Astrocyte of the spinal cord (primary cell): ENCODE data around the gene C12orf75.
"Not testable (repeated sequence)": the region's sequence is repeated elsewhere in the genome, so short reads cannot be mapped to it uniquely, and the experiment has no call there.

Source experiments
- DNase-seq: peaks from one replicate; pipeline ENCODE4 v3.0.0; 2011; ENCODE audit warnings: low read depth, low spot score
- H3K4me3 ChIP-seq: 2 replicates; pipeline ENCODE4 v1.5.1; 2011; ENCODE audit warnings: low read depth, mild to moderate bottlenecking, low read length, moderate library complexity
- CTCF ChIP-seq: IDR thresholded peaks from 2 replicates; pipeline ENCODE4 v1.5.1; 2012; ENCODE audit warnings: low read depth, mild to moderate bottlenecking, low read length, inconsistent platforms
- in situ Hi-C: cut with HindIII; loops from 2 replicates; pipeline ENCODE4 v1.10.0; 2017; ENCODE audit warnings: low sequenced_read_pairs

Gene C12orf75

GRCh38 chr12:105398930-105399329 is 68.4 kb downstream of the C12orf75 start:
- TF ChIP-seq CTCF: no peak
- in situ Hi-C loops: no loop called here
- DNase-seq: no peak
- H3K4me3 ChIP-seq: no peak overlapping the region

- no peak for DNase-seq
- H3K4me3 ChIP-seq: no peak overlapping the region
- no peak for TF ChIP-seq CTCF
- in situ Hi-C loops: no loop called here
Observed at GRCh38 chr12:105399428-105400081, 69.1 kb downstream of the C12orf75 start.

GRCh38 chr12:105400227-105400626 is 69.7 kb downstream of the C12orf75 start:
- no peak overlapping the region for H3K4me3 ChIP-seq
- in situ Hi-C loops: no loop called here
- no peak for DNase-seq
- no peak for TF ChIP-seq CTCF

- DNase-seq: no peak
- no peak for TF ChIP-seq CTCF
- in situ Hi-C loops: no loop called here
- H3K4me3 ChIP-seq: no peak overlapping the region
Observed at GRCh38 chr12:105401198-105401597, 70.7 kb downstream of the C12orf75 start.

- DNase-seq: no peak
- in situ Hi-C loops: no loop called here
- H3K4me3 ChIP-seq: no peak overlapping the region
- TF ChIP-seq CTCF: no peak
Observed at GRCh38 chr12:105402366-105402765, 71.9 kb downstream of the C12orf75 start.

GRCh38 chr12:105403095-105403494 is 72.6 kb downstream of the C12orf75 start:
- in situ Hi-C loops: no loop called here
- no peak overlapping the region for H3K4me3 ChIP-seq
- no peak for DNase-seq
- no peak for TF ChIP-seq CTCF

- DNase-seq, H3K4me3 ChIP-seq, in situ Hi-C loops: not testable (repeated sequence)
Observed at GRCh38 chr12:105404134-105404533, 73.6 kb downstream of the C12orf75 start.
